ENCODE results near the gene CELF4.

- no peak for TF ChIP-seq CTCF (IDR thresholded peaks at IDR 0.05)
- no peak for TF ChIP-seq POLR2A (IDR thresholded peaks at IDR 0.05)
These were observed 71.2 kb downstream of the CELF4 start for GRCh38 chr18:37494406-37494805.
